Stomach (tissue), 9 donors: ENCODE results near the gene GOLT1A. TPM values are rescaled to one million over a fixed set of nuclear protein-coding genes. Genes with fewer than 3 reads are reported as not detected.

Experiments
- DNase-seq, 2 donors: peaks; one replicate each; pipeline versions ENCODE4 v3.0.0 to v3.0.0-alpha.2; 2013 to 2019
- H3K27ac ChIP-seq, 5 donors: fragments of 200-600 bp in 4 of 5; sonication (generic) in 4 of 5; one replicate each; pipeline ENCODE4 v1.5.1; 2013 to 2019; ENCODE audit warnings: mild to moderate bottlenecking in 1 of 5, moderate library complexity in 1 of 5
- H3K27me3 ChIP-seq, 3 donors: fragments of 200-600 bp; sonication (generic); one replicate each; pipeline ENCODE4 v1.5.1; 2017 to 2019; ENCODE audit warnings: mixed run types in 1 of 3
- H3K36me3 ChIP-seq, 4 donors: fragments of 200-600 bp; sonication (generic); 1 replicate in 3 of 4; 2 replicates in 1 of 4; pipeline ENCODE4 v1.5.1; 2016 to 2019
- H3K4me1 ChIP-seq, 4 donors: fragments of 200-600 bp; sonication (generic); one replicate each; pipeline ENCODE4 v1.5.1; 2016 to 2019
- H3K4me3 ChIP-seq, 4 donors: fragments of 200-600 bp; sonication (generic) in 3 of 4; one replicate each; pipeline ENCODE4 v1.5.1; 2016 to 2019; ENCODE audit warnings: mild to moderate bottlenecking in 1 of 4
- H3K9me3 ChIP-seq, 4 donors: fragments of 200-600 bp; sonication (generic); one replicate each; pipeline ENCODE4 v1.5.1; 2016 to 2019
- CTCF ChIP-seq, 7 experiments: fragments of 450-650 bp in 4 of 7; fragments of 200-600 bp in 3 of 7; sonication (generic) in 3 of 7; IDR thresholded peaks; one replicate each; pipeline ENCODE4 v1.5.1; 2016 to 2019; ENCODE audit warnings: antibody characterized with exemption in 7 of 7, control low read depth in 2 of 7, mild to moderate bottlenecking in 1 of 7
- EP300 ChIP-seq: sonication (generic); formaldehyde crosslinking; IDR thresholded peaks from one replicate; pipeline ENCODE4 v1.6.1; 2017; ENCODE audit warnings: antibody characterized with exemption
- POLR2A ChIP-seq, 4 donors: fragments of 450-650 bp; IDR thresholded peaks; one replicate each; pipeline ENCODE4 v1.6.1; 2016; ENCODE audit warnings: antibody characterized with exemption in 4 of 4, control low read depth in 2 of 4, mild to moderate bottlenecking in 1 of 4, moderate library complexity in 1 of 4
- POLR2AphosphoS5 ChIP-seq, 3 donors: sonication (generic); formaldehyde crosslinking; IDR thresholded peaks; one replicate each; pipeline ENCODE4 v1.6.1; 2016; ENCODE audit warnings: antibody characterized with exemption in 3 of 3
- WGBS, 5 donors: extraction: QIAGEN DNeasy Blood & Tissue Kit in 3 of 5; methylation state at CpG; one replicate each; pipeline versions ENCODE4 v1.1.5 to v1.1.7; 2013 to 2018; 5-methylcytosine and 5-hydroxymethylcytosine counted together
- intact Hi-C: fragments of 100-400 bp; cut with DNase I; formaldehyde crosslinking; loops from one replicate; pipeline ENCODE4 v1.15.1; 2023; ENCODE audit warnings: low total_unique reads
- polyA plus RNA-seq, 3 donors: library from polyadenylated mRNA; stranded (reverse); fragments of 200-250 nt; gene quantifications; one replicate each; pipeline ENCODE4 v1.2.3, GENCODE V29; 2013
- total RNA-seq, 5 donors: library from RNA; depleted of rRNA; stranded (reverse); fragments of >200 nt; gene quantifications; one replicate each; pipeline versions ENCODE4 v1.1.0 to v1.2.3, GENCODE V29; 2014 to 2016
- donor health status: healthy with polysubstance abuse.
- donor health status: Bipolar disorder and iron deficiency.
- donor health status: healthy.

GOLT1A gene
- total and polyA plus RNA-seq, 8 donors, result 1.8 to 16.6 (median 6.9) TPM; not detected in 2

GRCh38 chr1:204251286-204251685 lies 37.5 kb upstream of the GOLT1A start:
- no peaks in the 10 kb centered on the region for H3K27me3 ChIP-seq
- no peak overlapping the region for H3K27ac ChIP-seq
- H3K4me3 ChIP-seq, result no peak overlapping the region
- no peaks in the 10 kb centered on the region for H3K9me3 ChIP-seq
- 86 to 95% (median 90%) methylated on average over 7 of the region's 7 CpGs for WGBS, 5 donors
- intact Hi-C loops, result no loop called here
- peaks cover 0 to 19% (median 0%) of the 10 kb centered on the region in 4 donors for H3K4me1 ChIP-seq
- TF ChIP-seq POLR2A (IDR thresholded peaks at IDR 0.05), result no peak
- TF ChIP-seq CTCF (IDR thresholded peaks at IDR 0.05), result no peak
- TF ChIP-seq POLR2AphosphoS5 (IDR thresholded peaks at IDR 0.05), result no peak
- no peak for TF ChIP-seq EP300
- no peak for DNase-seq
- H3K36me3 ChIP-seq, result peaks cover 29 to 79% (median 67%) of the 10 kb centered on the region in 4 donors

GRCh38 chr1:204250428-204251030 lies 36.7 kb upstream of the GOLT1A start:
- H3K4me3 ChIP-seq, result no peak overlapping the region
- H3K36me3 ChIP-seq, result peaks cover 32 to 79% (median 67%) of the 10 kb centered on the region in 4 donors
- intact Hi-C loops, result no loop called here
- H3K4me1 ChIP-seq, result peaks cover 0 to 16% (median 0%) of the 10 kb centered on the region in 4 donors
- no peaks in the 10 kb centered on the region for H3K27me3 ChIP-seq
- no peak for DNase-seq
- 69 to 80% (median 75%) methylated on average over 12 of the region's 12 CpGs for WGBS, 5 donors
- H3K9me3 ChIP-seq, result no peaks in the 10 kb centered on the region
- H3K27ac ChIP-seq, result no peak overlapping the region
- no peak for TF ChIP-seq EP300
- TF ChIP-seq POLR2AphosphoS5 (IDR thresholded peaks at IDR 0.05), result no peak
- no peak for TF ChIP-seq POLR2A (IDR thresholded peaks at IDR 0.05)
- no peak for TF ChIP-seq CTCF (IDR thresholded peaks at IDR 0.05)

DNA sequence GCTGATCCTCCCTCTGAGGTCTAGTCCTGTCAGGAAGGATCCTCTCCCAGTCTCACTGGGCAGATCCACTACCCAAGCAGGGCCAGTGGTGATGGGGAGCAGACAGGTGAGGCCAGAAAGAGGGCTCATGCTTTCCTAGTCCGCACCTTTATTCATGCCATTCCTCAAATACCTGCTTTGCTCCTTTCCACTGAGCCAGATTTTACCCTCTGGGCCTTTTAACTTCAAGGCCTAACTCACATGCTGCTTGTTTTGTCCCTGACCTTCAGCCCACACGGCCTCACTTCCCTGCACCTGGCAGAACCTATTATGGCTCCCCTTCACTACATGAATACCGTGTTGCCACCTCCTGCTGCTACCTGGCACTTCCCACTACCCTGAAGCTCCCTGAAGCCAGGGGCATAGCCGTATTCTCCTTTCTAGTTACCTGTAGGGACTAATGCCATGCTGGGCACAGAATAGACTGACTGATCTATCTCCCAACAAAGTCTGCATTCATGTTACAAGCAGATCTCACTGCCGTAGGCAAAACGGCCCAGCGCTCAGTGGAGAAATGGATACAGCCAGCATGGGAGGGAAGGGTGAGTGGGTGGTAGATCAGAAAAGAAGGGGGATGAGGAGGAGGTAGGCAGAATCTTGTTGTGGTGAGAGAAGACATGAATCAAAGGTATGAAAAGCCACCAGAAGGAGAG lies 36.1 kb upstream of the GOLT1A start:
- WGBS, 5 donors, result 74 to 81% (median 78%) methylated on average over 7 of the region's 7 CpGs
- intact Hi-C loops, result no loop called here
- DNase-seq, result no peak
- no peaks in the 10 kb centered on the region for H3K9me3 ChIP-seq
- no peak overlapping the region for H3K4me3 ChIP-seq
- TF ChIP-seq CTCF (IDR thresholded peaks at IDR 0.05) (no peak), EP300 (no peak), POLR2A (IDR thresholded peaks at IDR 0.05) (no peak), POLR2AphosphoS5 (IDR thresholded peaks at IDR 0.05) (no peak)
- H3K4me1 ChIP-seq, result peaks cover 0 to 11% (median 0%) of the 10 kb centered on the region in 4 donors
- H3K36me3 ChIP-seq, result peaks cover 34 to 80% (median 69%) of the 10 kb centered on the region in 4 donors
- H3K27me3 ChIP-seq, result no peaks in the 10 kb centered on the region
- H3K27ac ChIP-seq, result no peak overlapping the region

GRCh38 chr1:204248954-204249353 lies 35.2 kb upstream of the GOLT1A start:
- Histone ChIP-seq H3K4me1 (peaks cover 0 to 2% (median 0%) of the 10 kb centered on the region in 4 donors), H3K27me3 (no peaks in the 10 kb centered on the region), H3K36me3 (peaks cover 38 to 89% (median 75%) of the 10 kb centered on the region in 4 donors), H3K4me3 (no peak overlapping the region), H3K27ac (no peak overlapping the region), H3K9me3 (no peaks in the 10 kb centered on the region)
- WGBS, 5 donors, result 87 to 97% (median 94%) methylated on average over 3 of the region's 3 CpGs
- TF ChIP-seq POLR2AphosphoS5 (IDR thresholded peaks at IDR 0.05) (no peak), POLR2A (IDR thresholded peaks at IDR 0.05) (no peak)
- no peak for DNase-seq
- intact Hi-C loops, result no loop called here

GRCh38 chr1:204246876-204247275 lies 33.1 kb upstream of the GOLT1A start:
- H3K36me3 ChIP-seq, result peaks cover 39 to 100% (median 92%) of the 10 kb centered on the region in 4 donors
- H3K27ac ChIP-seq, result no peak overlapping the region
- no peaks in the 10 kb centered on the region for H3K27me3 ChIP-seq
- TF ChIP-seq CTCF (IDR thresholded peaks at IDR 0.05), result no peak
- no peak for TF ChIP-seq EP300
- no peak for TF ChIP-seq POLR2AphosphoS5 (IDR thresholded peaks at IDR 0.05)
- no peak for DNase-seq
- H3K9me3 ChIP-seq, result no peaks in the 10 kb centered on the region
- 86 to 96% (median 90%) methylated on average over 4 of the region's 4 CpGs for WGBS, 5 donors
- H3K4me1 ChIP-seq, result no peaks in the 10 kb centered on the region
- intact Hi-C loops, result no loop called here
- no peak overlapping the region for H3K4me3 ChIP-seq
